ENCODE measurements around the gene MRGPRX4. TPM values are rescaled to one million over a fixed set of nuclear protein-coding genes. Genes with fewer than 3 reads are reported as not detected.
"Not testable (repeated sequence)": the region's sequence is repeated elsewhere in the genome, so short reads cannot be mapped to it uniquely, and the experiment has no call there.

MRGPRX4 gene
- polyA plus RNA-seq, 1 donor from 2014 or later: not detected

- Histone ChIP-seq H3K27ac (ENCODE audit: low read length) (no peak overlapping the region), H3K27me3 (ENCODE audit: insufficient read depth, low read depth, low read length) (no peaks in the 10 kb centered on the region), H3K36me3 (ENCODE audit: insufficient read depth, low read length) (no peaks in the 10 kb centered on the region), H3K9me3 (ENCODE audit: low read length) (no peaks in the 10 kb centered on the region), H3K79me2 (replicated peaks; ENCODE audit: insufficient read depth, low read length) (no peaks in the 10 kb centered on the region), H3F3A (ENCODE audit: insufficient read depth, low read length, poor library complexity, severe bottlenecking) (no peaks in the 10 kb centered on the region), H3K9me2 (ENCODE audit: insufficient read depth, low read length) (no peaks in the 10 kb centered on the region), H4K20me1 (ENCODE audit: insufficient read depth) (no peaks in the 10 kb centered on the region), H3K4me2 (ENCODE audit: low read length) (no peak overlapping the region), H2AFZ (ENCODE audit: low read depth, low read length) (no peak overlapping the region), H3K4me3 (ENCODE audit: low read length) (no peak overlapping the region), H3K9ac (ENCODE audit: low read length) (no peak overlapping the region)
- TF ChIP-seq EZH2 (IDR thresholded peaks at IDR 0.05; ENCODE audit: borderline replicate concordance, insufficient read depth, low read length, poor library complexity, severe bottlenecking) (no peak), POLR2AphosphoS5 (IDR thresholded peaks at IDR 0.05) (no peak), TAF1 (IDR thresholded peaks at IDR 0.05; ENCODE audit: low read depth) (no peak), EP300 (conservative IDR thresholded peaks at IDR 0.05; ENCODE audit: poor library complexity, severe bottlenecking) (no peak), CTCF (IDR thresholded peaks at IDR 0.05; ENCODE audit: poor library complexity, severe bottlenecking) (no peak), RAD21 (conservative IDR thresholded peaks at IDR 0.05) (no peak), MXI1 (conservative IDR thresholded peaks at IDR 0.05; ENCODE audit: poor library complexity, severe bottlenecking) (no peak), REST (IDR thresholded peaks at IDR 0.05; ENCODE audit: borderline replicate concordance) (no peak), SMC3 (conservative IDR thresholded peaks at IDR 0.05; ENCODE audit: poor library complexity) (no peak)
Measured at GRCh38 chr11:18188796-18189195, 16.2 kb downstream of the MRGPRX4 start.

GRCh38 chr11:18189476-18190245 is 17.0 kb downstream of the MRGPRX4 start:
- not testable (repeated sequence) for H3K27ac ChIP-seq (ENCODE audit: low read length); H3K36me3 ChIP-seq (ENCODE audit: insufficient read depth, low read length); H3K4me3 ChIP-seq (ENCODE audit: low read length); H3F3A ChIP-seq (ENCODE audit: insufficient read depth, low read length, poor library complexity, severe bottlenecking); H3K9me3 ChIP-seq (ENCODE audit: low read length); H3K9me2 ChIP-seq (ENCODE audit: insufficient read depth, low read length); H4K20me1 ChIP-seq (ENCODE audit: insufficient read depth); H2AFZ ChIP-seq (ENCODE audit: low read depth, low read length); H3K4me2 ChIP-seq (ENCODE audit: low read length); H3K9ac ChIP-seq (ENCODE audit: low read length); H3K79me2 ChIP-seq (replicated peaks; ENCODE audit: insufficient read depth, low read length); H3K27me3 ChIP-seq (ENCODE audit: insufficient read depth, low read depth, low read length)
